NB4 (cell line): ENCODE data around the gene PUM1.

Experiments used
- CTCF ChIP-seq: IDR thresholded peaks from one replicate; pipeline ENCODE4 v1.5.1; 2012; ENCODE audit warnings: low read depth, low read length
- POLR2A ChIP-seq: IDR thresholded peaks from 2 replicates; pipeline ENCODE4 v1.6.1; 2011; ENCODE audit warnings: mild to moderate bottlenecking; ENCODE audit not compliant: insufficient read length; ENCODE audit errors: extremely low read depth

GRCh38 chr1:31043631-31044030, 21.9 kb downstream of the PUM1 start:
- TF ChIP-seq CTCF (no peak), POLR2A (no peak)
